HEK293T (cell line): ENCODE measurements around the gene ZNF675.
"Not testable (repeated sequence)": the region's sequence is repeated elsewhere in the genome, so short reads cannot be mapped to it uniquely, and the experiment has no call there.

Experiments used
- CTCF ChIA-PET: fragments of 350-600 bp; formaldehyde crosslinking; extraction: SDS; loops from one replicate; lab custom pipeline; 2021; ENCODE audit warnings: antibody characterized with exemption, inconsistent platforms; lab: Yijun Ruan, JAX
- POLR2A ChIA-PET: fragments of 350-600 bp; formaldehyde crosslinking; extraction: SDS; loops from one replicate; lab custom pipeline; 2020; ENCODE audit warnings: antibody characterized with exemption, inconsistent platforms; lab: Yijun Ruan, JAX
- DNase-seq: peaks from one replicate; pipeline ENCODE4 v3.0.0; 2012; ENCODE audit warnings: mixed read lengths; ENCODE audit errors: extremely low spot score
- ARNT ChIP-seq: fragments of 450-650 bp; IDR thresholded peaks from 2 replicates; pipeline ENCODE4 v1.6.1; 2017; ENCODE audit warnings: mild to moderate bottlenecking
- BHLHE40 ChIP-seq: fragments of 450-650 bp; IDR thresholded peaks from 2 replicates; pipeline ENCODE4 v1.6.1; 2016; ENCODE audit warnings: mild to moderate bottlenecking, moderate library complexity, borderline replicate concordance
- CTBP1 ChIP-seq: fragments of 450-650 bp; IDR thresholded peaks from 2 replicates; pipeline ENCODE4 v1.6.1; 2016; ENCODE audit warnings: borderline replicate concordance
- ELF4 ChIP-seq: fragments of 450-650 bp; IDR thresholded peaks from 2 replicates; pipeline ENCODE4 v1.6.1; 2017; ENCODE audit warnings: antibody characterized with exemption
- FOXA1 ChIP-seq: fragments of 450-650 bp; IDR thresholded peaks from 2 replicates; pipeline ENCODE4 v1.6.1; 2016; ENCODE audit warnings: mild to moderate bottlenecking
- FOXK2 ChIP-seq: fragments of 450-650 bp; IDR thresholded peaks from 2 replicates; pipeline ENCODE4 v1.6.1; 2016; ENCODE audit warnings: mild to moderate bottlenecking
- FOXM1 ChIP-seq: fragments of 450-650 bp; IDR thresholded peaks from 2 replicates; pipeline ENCODE4 v1.6.1; 2017; ENCODE audit warnings: mild to moderate bottlenecking, borderline replicate concordance
- HDGF ChIP-seq: fragments of 450-650 bp; IDR thresholded peaks from 2 replicates; pipeline ENCODE4 v1.6.1; 2017; ENCODE audit warnings: antibody characterized with exemption, borderline replicate concordance
- L3MBTL2 ChIP-seq: fragments of 450-650 bp; conservative IDR thresholded peaks from 2 replicates; pipeline ENCODE4 v1.6.1; 2016; ENCODE audit warnings: mild to moderate bottlenecking
- LEF1 ChIP-seq: fragments of 450-650 bp; IDR thresholded peaks from 2 replicates; pipeline ENCODE4 v1.6.1; 2017; ENCODE audit warnings: mild to moderate bottlenecking, borderline replicate concordance
- NFRKB ChIP-seq: fragments of 450-650 bp; IDR thresholded peaks from 2 replicates; pipeline ENCODE4 v1.6.1; 2016; ENCODE audit warnings: mild to moderate bottlenecking, moderate library complexity
- SP1 ChIP-seq: fragments of 450-650 bp; IDR thresholded peaks from 2 replicates; pipeline ENCODE4 v1.6.1; 2017
- SUZ12 ChIP-seq: fragments of 450-650 bp; IDR thresholded peaks from 2 replicates; pipeline ENCODE4 v1.6.1; 2016; ENCODE audit warnings: mild to moderate bottlenecking
- TARDBP ChIP-seq: fragments of 450-650 bp; IDR thresholded peaks from 2 replicates; pipeline ENCODE4 v1.6.1; 2016
- ZNF384 ChIP-seq: fragments of 450-650 bp; IDR thresholded peaks from 2 replicates; pipeline ENCODE4 v1.6.1; 2016
- TF ChIP-seq, protein P1 (sequence below): fragments of 450-650 bp; IDR thresholded peaks from 2 replicates; pipeline ENCODE4 v1.6.1; 2016

ZNF675 gene

DNA sequence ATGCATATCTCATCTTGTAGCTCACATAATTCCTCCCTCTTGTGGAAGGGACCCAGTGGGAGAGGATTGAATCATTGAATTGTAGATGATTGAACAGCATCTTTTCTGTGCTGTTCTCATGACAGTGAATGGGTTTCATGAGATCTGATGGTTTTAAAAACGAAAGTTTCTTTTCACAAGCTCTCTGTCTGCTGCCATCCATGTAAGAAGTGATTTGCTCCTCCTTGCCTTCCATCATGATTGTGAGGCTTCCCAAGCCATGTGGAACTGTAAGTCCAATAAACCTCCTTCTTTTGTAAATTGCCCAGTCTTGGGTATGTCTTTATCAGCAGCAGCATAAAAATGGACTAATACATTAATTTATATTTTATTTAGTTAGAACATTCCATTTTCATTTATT is 19.6 kb upstream of the ZNF675 start:
- ChIA-PET CTCF (no interaction called here), POLR2A (no interaction called here)
- no peak for TF ChIP-seq HDGF
- TF ChIP-seq, protein P1, sequence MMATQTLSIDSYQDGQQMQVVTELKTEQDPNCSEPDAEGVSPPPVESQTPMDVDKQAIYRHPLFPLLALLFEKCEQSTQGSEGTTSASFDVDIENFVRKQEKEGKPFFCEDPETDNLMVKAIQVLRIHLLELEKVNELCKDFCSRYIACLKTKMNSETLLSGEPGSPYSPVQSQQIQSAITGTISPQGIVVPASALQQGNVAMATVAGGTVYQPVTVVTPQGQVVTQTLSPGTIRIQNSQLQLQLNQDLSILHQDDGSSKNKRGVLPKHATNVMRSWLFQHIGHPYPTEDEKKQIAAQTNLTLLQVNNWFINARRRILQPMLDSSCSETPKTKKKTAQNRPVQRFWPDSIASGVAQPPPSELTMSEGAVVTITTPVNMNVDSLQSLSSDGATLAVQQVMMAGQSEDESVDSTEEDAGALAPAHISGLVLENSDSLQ: no peak
- no peak for DNase-seq

DNA sequence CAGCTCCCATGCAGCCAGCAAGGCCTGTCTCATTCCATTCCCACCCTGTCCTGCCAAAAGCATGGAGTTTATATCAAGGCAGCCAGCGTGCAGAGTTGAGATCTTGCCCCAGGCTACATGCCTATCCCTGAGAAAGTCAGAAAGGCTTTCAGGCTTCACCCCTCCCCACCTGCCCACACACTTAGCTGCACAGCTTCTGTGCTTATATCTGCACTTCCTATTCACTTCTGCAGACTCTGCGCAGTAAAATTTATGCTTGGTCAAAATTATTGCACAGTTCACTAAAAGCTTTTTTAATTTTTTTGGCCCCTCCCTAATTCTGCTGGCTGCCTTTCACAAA is 12.5 kb upstream of the ZNF675 start:
- POLR2A ChIA-PET: interaction anchor here (1.5 kb wide), 1 partner anchor 13 kb away, joined by 12 read pairs; the partner anchor contains the start of gene ZNF675
- CTCF ChIA-PET: no interaction called here
- no peak for DNase-seq
- no peak for TF ChIP-seq FOXA1
- no peak for TF ChIP-seq CTBP1
- TF ChIP-seq L3MBTL2: no peak
- TF ChIP-seq BHLHE40: no peak
- no peak for TF ChIP-seq SP1
- TF ChIP-seq FOXK2: no peak
- no peak for TF ChIP-seq SUZ12
- TF ChIP-seq LEF1: no peak
- no peak for TF ChIP-seq HDGF
- no peak for TF ChIP-seq ELF4
- TF ChIP-seq, protein P1: no peak
- TF ChIP-seq ARNT: no peak
- TF ChIP-seq ZNF384: no peak
- TF ChIP-seq NFRKB: no peak

DNA sequence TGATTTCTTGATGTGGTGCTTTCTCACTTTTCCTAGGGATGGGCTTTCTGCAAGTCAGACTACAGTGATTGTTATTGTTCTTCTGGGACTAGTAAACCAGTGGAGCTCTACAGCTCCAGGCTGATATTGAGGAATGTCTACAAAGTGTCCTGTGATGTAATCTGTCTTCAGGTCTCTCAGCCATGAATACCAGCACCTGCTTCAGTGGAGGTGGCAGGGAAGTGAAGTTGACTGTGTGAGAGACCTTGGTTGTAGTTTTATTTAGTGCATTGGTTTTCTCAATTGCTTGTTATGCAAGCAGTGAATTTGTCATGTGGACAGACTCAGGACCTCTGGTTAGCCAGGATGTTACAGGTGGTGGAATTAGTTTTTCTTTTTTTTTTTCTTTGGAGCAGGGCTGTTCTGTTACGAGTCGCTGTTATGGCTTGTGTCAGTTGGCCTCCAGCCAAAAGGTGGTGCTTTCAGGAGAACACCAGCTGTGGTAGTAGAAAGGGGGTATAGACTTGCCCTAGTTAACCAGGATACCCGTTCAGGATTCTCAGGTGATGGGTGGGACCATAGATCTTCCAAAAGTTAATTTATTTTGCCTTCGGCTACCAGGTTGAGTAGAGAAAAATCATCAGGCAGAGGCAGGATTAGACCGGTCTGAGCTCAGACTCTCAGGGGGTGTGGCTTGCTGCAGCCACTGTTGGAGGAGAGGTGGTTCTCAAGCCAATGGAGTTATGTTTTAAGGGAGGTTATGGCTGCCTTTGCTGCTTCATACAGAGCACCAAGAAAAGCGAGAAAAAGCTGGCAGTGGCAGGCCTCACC is 11.9 kb upstream of the ZNF675 start:
- CTCF ChIA-PET: no interaction called here
- DNase-seq: no peak
- POLR2A ChIA-PET: interaction anchor here (1.5 kb wide), 1 partner anchor 12 kb away, joined by 12 read pairs; the partner anchor contains the start of gene ZNF675

GRCh38 chr19:23692937-23693336 is 5.9 kb upstream of the ZNF675 start:
- POLR2A ChIA-PET, DNase-seq, CTCF ChIA-PET: not testable (repeated sequence)

More for the DNA sequence above, 11.9 kb upstream of the ZNF675 start:
- TF ChIP-seq LEF1: no peak
- TF ChIP-seq NFRKB: no peak
- TF ChIP-seq, protein P1: no peak
- TF ChIP-seq FOXM1: no peak
- TF ChIP-seq CTBP1: no peak
- no peak for TF ChIP-seq SP1
- no peak for TF ChIP-seq BHLHE40
- TF ChIP-seq ELF4: no peak
- TF ChIP-seq TARDBP: no peak
- TF ChIP-seq ZNF384: no peak
- TF ChIP-seq L3MBTL2: no peak
- no peak for TF ChIP-seq FOXK2
- TF ChIP-seq ARNT: no peak

- no peak for DNase-seq
- POLR2A ChIA-PET: no interaction called here
- no peak for TF ChIP-seq SP1
- no peak for TF ChIP-seq ARNT
- TF ChIP-seq CTBP1: no peak
- TF ChIP-seq, protein P1: no peak
- TF ChIP-seq SUZ12: no peak
- no peak for TF ChIP-seq ZNF384
- TF ChIP-seq LEF1: no peak
- TF ChIP-seq BHLHE40: no peak
- no peak for TF ChIP-seq FOXK2
- CTCF ChIA-PET: no interaction called here
Measured at GRCh38 chr19:23673132-23673531, 13.9 kb downstream of the ZNF675 start.

- DNase-seq, CTCF ChIA-PET: not testable (repeated sequence)
- POLR2A ChIA-PET: interaction anchor here (0.6 kb wide), 1 partner anchor 10 kb away, joined by 3 read pairs; no protein-coding TSS in a partner anchor
Measured at GRCh38 chr19:23668606-23669005, 18.4 kb downstream of the ZNF675 start.
